Caco-2 (cell line): Measurements from ENCODE around the gene EIF2S3. TPM values are rescaled to one million over a fixed set of nuclear protein-coding genes. Genes with fewer than 3 reads are reported as not detected.
A peak's percentile ranks its signal among the peaks of the same experiment; 100 is the strongest.

Experiments
- BruUV-seq: library from RNA; stranded (reverse); fragments of 400-500 nt; replicated peaks from 2 replicates; lab custom pipeline; 2021; lab: Mats Ljungman, UMichigan
- CTCF ChIA-PET: fragments of 300-600 bp; sonication (Branson Sonifier 250); formaldehyde crosslinking; loops from one replicate; lab custom pipeline; 2022; ENCODE audit warnings: antibody characterized with exemption; lab: Charles Lee
- POLR2A ChIA-PET: fragments of 300-600 bp; sonication (Branson Sonifier 250); formaldehyde crosslinking; loops from one replicate; lab custom pipeline; 2022; ENCODE audit warnings: antibody characterized with exemption; lab: Charles Lee
- DNase-seq, 2 experiments: peaks; one replicate each; pipeline versions ENCODE4 v3.0.0 to v3.0.0-alpha.2; 2020 to 2022
- H3K27me3 ChIP-seq: replicated peaks from 2 replicates; pipeline ENCODE4 v1.6.0; 2011; ENCODE audit warnings: low read length; ENCODE audit not compliant: control insufficient read depth, insufficient read depth
- H3K36me3 ChIP-seq: 2 replicates; pipeline ENCODE4 v1.5.1; 2011; ENCODE audit warnings: low read length; ENCODE audit not compliant: control insufficient read depth, insufficient read depth
- H3K4me1 ChIP-seq: fragments of 250-450 bp; sonication (Bioruptor Pico); 2 replicates; pipeline ENCODE4 v1.5.1; 2020; ENCODE audit warnings: mild to moderate bottlenecking
- H3K4me3 ChIP-seq: 2 replicates; pipeline ENCODE4 v1.5.1; 2011; ENCODE audit warnings: low read depth, mild to moderate bottlenecking, control low read depth, low read length
- H3K9me3 ChIP-seq: fragments of 250-450 bp; sonication (Bioruptor Pico); 2 replicates; pipeline ENCODE4 v1.5.1; 2020; ENCODE audit warnings: mild to moderate bottlenecking, moderate library complexity
- H3K27ac Mint-ChIP-seq: one replicate; pipeline ENCODE4 v1.8.0; 2022; ENCODE audit warnings: mixed read lengths; ENCODE audit not compliant: unreplicated experiment
- H3K27me3 Mint-ChIP-seq: one replicate; pipeline ENCODE4 v1.8.0; 2022; ENCODE audit warnings: mixed read lengths; ENCODE audit not compliant: insufficient read depth, unreplicated experiment
- H3K36me3 Mint-ChIP-seq: one replicate; pipeline ENCODE4 v1.8.0; 2022; ENCODE audit warnings: mild to moderate bottlenecking, mixed read lengths; ENCODE audit not compliant: insufficient read depth, unreplicated experiment
- H3K4me1 Mint-ChIP-seq: one replicate; pipeline ENCODE4 v1.8.0; 2022; ENCODE audit warnings: low read depth, mixed read lengths; ENCODE audit not compliant: unreplicated experiment
- H3K4me3 Mint-ChIP-seq: one replicate; pipeline ENCODE4 v1.8.0; 2022; ENCODE audit warnings: mild to moderate bottlenecking, moderate library complexity, mixed read lengths; ENCODE audit not compliant: unreplicated experiment
- H3K9me3 Mint-ChIP-seq: one replicate; pipeline ENCODE4 v1.8.0; 2022; ENCODE audit warnings: mixed read lengths; ENCODE audit not compliant: unreplicated experiment
- intact Hi-C: fragments of 100-400 bp; cut with micrococcal nuclease; formaldehyde crosslinking; loops from one replicate; pipeline ENCODE4 v1.10.0; 2022; ENCODE audit not compliant: unreplicated experiment
- total RNA-seq: library from RNA; stranded (reverse); gene quantifications from 2 replicates; pipeline ENCODE4 v1.2.3, GENCODE V29; 2022
- TF ChIP-seq, protein P1 (sequence below), 2 experiments: fragments of 200-600 bp in 1 of 2; IDR thresholded peaks; 1 replicate in 1 of 2; 2 replicates in 1 of 2; pipeline versions ENCODE4 v1.5.1 to v1.8.0; 2011 to 2022; ENCODE audit warnings: antibody characterized with exemption in 1 of 2, control low read depth in 1 of 2, inconsistent platforms in 1 of 2, low read depth in 1 of 2, low read length in 1 of 2, mild to moderate bottlenecking in 1 of 2, moderate library complexity in 1 of 2; ENCODE audit not compliant: insufficient read depth in 1 of 2, severe bottlenecking in 1 of 2, unreplicated experiment in 1 of 2

The EIF2S3 gene
- total RNA-seq, 1 experiment from 2014 or later: 240 TPM

DNA sequence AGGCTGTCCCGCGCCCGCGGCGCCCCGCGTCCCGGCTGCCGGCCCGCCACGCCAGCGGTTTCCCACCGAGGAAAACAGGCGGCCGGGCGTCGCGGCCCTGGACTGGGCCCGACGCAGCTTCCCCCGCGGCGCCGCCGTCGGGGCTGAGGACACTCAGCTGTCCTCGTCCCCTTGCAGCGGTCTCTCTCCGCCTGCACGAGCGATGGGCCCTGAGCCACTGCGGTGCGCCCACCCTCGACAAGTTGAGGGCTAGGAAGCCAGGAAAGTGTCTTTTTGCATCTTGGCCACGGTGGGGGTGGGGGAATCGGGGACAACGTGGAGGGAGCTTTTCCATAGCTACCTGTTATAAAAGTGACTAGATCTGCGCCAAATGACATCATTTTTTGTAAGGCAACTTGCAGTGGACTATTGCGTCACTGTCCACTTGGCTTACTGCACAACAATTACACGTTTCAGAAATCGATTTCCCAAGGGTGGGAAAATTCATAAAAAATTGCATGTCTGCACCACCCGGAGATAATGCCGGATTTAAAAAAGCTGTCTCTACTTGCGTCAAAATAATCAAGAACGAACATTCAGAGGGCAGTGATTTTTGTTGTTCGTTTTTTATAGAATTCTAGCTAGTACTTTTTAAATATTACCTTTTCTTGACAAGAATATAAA is 28.9 kb upstream of the EIF2S3 start:
- peaks cover 20% of the 10 kb centered on the region for H3K36me3 Mint-ChIP-seq
- no TSS peak for BruUV-seq
- H3K27ac Mint-ChIP-seq: peak overlapping the region; percentile 93
- no peaks in the 10 kb centered on the region for H3K9me3 Mint-ChIP-seq
- H3K4me3 ChIP-seq: peak overlapping the region; percentile 90
- no peaks in the 10 kb centered on the region for H3K27me3 Mint-ChIP-seq
- H3K4me3 Mint-ChIP-seq: peak overlapping the region; percentile 80
- H3K9me3 ChIP-seq: no peaks in the 10 kb centered on the region
- no peaks in the 10 kb centered on the region for H3K4me1 ChIP-seq
- intact Hi-C loops: loop anchor here (1.0 to 10.0 kb wide), 2 partner anchors 28 to 91 kb away; partner anchors contain the start of gene EIF2S3
- no peaks in the 10 kb centered on the region for H3K27me3 ChIP-seq
- TF ChIP-seq, protein P1, sequence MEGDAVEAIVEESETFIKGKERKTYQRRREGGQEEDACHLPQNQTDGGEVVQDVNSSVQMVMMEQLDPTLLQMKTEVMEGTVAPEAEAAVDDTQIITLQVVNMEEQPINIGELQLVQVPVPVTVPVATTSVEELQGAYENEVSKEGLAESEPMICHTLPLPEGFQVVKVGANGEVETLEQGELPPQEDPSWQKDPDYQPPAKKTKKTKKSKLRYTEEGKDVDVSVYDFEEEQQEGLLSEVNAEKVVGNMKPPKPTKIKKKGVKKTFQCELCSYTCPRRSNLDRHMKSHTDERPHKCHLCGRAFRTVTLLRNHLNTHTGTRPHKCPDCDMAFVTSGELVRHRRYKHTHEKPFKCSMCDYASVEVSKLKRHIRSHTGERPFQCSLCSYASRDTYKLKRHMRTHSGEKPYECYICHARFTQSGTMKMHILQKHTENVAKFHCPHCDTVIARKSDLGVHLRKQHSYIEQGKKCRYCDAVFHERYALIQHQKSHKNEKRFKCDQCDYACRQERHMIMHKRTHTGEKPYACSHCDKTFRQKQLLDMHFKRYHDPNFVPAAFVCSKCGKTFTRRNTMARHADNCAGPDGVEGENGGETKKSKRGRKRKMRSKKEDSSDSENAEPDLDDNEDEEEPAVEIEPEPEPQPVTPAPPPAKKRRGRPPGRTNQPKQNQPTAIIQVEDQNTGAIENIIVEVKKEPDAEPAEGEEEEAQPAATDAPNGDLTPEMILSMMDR (IDR thresholded peaks at IDR 0.05; ENCODE audit: insufficient read depth in 1 of 2, low read depth in 1 of 2, low read length in 1 of 2, severe bottlenecking in 1 of 2, unreplicated experiment in 1 of 2): no peak
- H3K36me3 ChIP-seq: no peaks in the 10 kb centered on the region
- ChIA-PET CTCF (interaction anchor here (0.6 to 2.0 kb wide), 5 partner anchors 25 to 59 kb away, joined by 3 to 31 read pairs (median 3); partner anchors contain the start of gene EIF2S3), POLR2A (interaction anchor here (0.6 to 1.2 kb wide), 8 partner anchors 28 to 283 kb away, joined by 3 to 6 read pairs (median 3); partner anchors contain the start of genes ACOT9, APOO, CXorf58 and SAT1)
- no peaks in the 10 kb centered on the region for H3K4me1 Mint-ChIP-seq
- DNase-seq: no peak

DNA sequence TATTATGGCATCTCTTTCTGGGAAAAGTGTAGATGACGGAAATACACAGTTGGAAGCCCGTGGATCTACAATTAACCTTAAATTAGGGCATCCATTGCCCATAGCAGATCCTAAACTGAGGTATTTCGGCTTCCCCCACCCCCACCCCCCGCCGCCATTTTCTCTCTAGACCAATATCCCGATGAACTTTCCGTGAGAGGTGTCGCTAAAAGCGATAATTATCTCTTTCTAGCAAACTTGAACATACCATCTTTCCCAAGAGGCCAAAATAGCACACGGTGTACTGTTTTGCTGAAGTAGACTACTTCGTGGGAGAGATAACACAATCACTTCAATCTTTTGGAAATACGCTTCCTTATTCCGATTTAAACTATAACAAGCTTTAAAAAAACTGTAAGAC is 28.3 kb upstream of the EIF2S3 start:
- Histone ChIP-seq H3K4me3 (peak overlapping the region; percentile 90), H3K36me3 (no peaks in the 10 kb centered on the region), H3K27me3 (no peaks in the 10 kb centered on the region), H3K9me3 (no peaks in the 10 kb centered on the region), H3K4me1 (no peaks in the 10 kb centered on the region)
- ChIA-PET POLR2A (interaction anchor here (0.6 to 1.2 kb wide), 5 partner anchors 28 to 283 kb away, joined by 3 to 6 read pairs (median 3); partner anchors contain the start of genes ACOT9, APOO, CXorf58 and SAT1), CTCF (interaction anchor here (2.0 kb wide), 1 partner anchor 28 kb away, joined by 31 read pairs; the partner anchor contains the start of gene EIF2S3)
- H3K36me3 Mint-ChIP-seq: peaks cover 18% of the 10 kb centered on the region
- BruUV-seq: no TSS peak
- no peak for DNase-seq
- H3K27me3 Mint-ChIP-seq: no peaks in the 10 kb centered on the region
- peak overlapping the region; percentile 80 for H3K4me3 Mint-ChIP-seq
- no peaks in the 10 kb centered on the region for H3K9me3 Mint-ChIP-seq
- TF ChIP-seq, protein P1 (IDR thresholded peaks at IDR 0.05; ENCODE audit: insufficient read depth in 1 of 2, low read depth in 1 of 2, low read length in 1 of 2, severe bottlenecking in 1 of 2, unreplicated experiment in 1 of 2): no peak
- intact Hi-C loops: loop anchor here (10.0 kb wide), 1 partner anchor 92 kb away; no protein-coding TSS in a partner anchor
- no peaks in the 10 kb centered on the region for H3K4me1 Mint-ChIP-seq
- peak overlapping the region; percentile 93 for H3K27ac Mint-ChIP-seq

DNA sequence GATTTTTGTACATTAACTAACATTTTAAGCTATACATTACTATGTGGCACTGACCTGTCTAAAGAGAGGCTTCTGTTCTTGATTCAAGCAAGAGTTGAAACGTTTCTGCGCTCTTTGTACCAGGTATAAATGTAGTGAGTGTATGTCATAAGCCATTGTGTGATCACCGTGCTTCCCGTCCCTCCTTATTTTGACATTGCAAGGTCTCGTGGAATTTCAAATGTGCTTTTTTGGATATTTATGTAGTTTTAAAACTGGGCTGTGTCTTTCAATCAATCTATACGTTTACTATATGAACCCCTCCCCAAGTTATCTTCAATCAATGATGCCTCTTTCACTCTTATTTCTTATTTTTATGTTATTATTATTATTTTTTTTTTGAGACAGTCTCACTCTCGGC is 27.7 kb upstream of the EIF2S3 start, which contains the start of gene KLHL15:
Gene KLHL15 (minus strand): TSS at position 101 of the 400 bp plus-strand sequence. CDS start 20,493 bp downstream, outside the sequence.
- H3K4me1 Mint-ChIP-seq: no peaks in the 10 kb centered on the region
- peaks cover 12% of the 10 kb centered on the region for H3K36me3 Mint-ChIP-seq
- Histone ChIP-seq H3K27me3 (no peaks in the 10 kb centered on the region), H3K4me1 (no peaks in the 10 kb centered on the region), H3K9me3 (no peaks in the 10 kb centered on the region), H3K4me3 (peak within 1 kb of the TSS; percentile 90), H3K36me3 (no peaks in the 10 kb centered on the region)
- intact Hi-C loops: loop anchor here (10.0 kb wide), 1 partner anchor 92 kb away; no protein-coding TSS in a partner anchor
- TF ChIP-seq, protein P1 (IDR thresholded peaks at IDR 0.05; ENCODE audit: insufficient read depth in 1 of 2, low read depth in 1 of 2, low read length in 1 of 2, severe bottlenecking in 1 of 2, unreplicated experiment in 1 of 2): no peak
- H3K27ac Mint-ChIP-seq: peak within 1 kb of the TSS; percentile 93
- H3K27me3 Mint-ChIP-seq: no peaks in the 10 kb centered on the region
- POLR2A ChIA-PET: interaction anchor here (1.0 kb wide), 1 partner anchor 72 kb away, joined by 3 read pairs; no protein-coding TSS in a partner anchor
- CTCF ChIA-PET: no interaction called here
- BruUV-seq: no TSS peak
- no peak for DNase-seq
- peak within 1 kb of the TSS; percentile 80 for H3K4me3 Mint-ChIP-seq
- no peaks in the 10 kb centered on the region for H3K9me3 Mint-ChIP-seq
